ENCODE results near the gene IKZF5.

DNA sequence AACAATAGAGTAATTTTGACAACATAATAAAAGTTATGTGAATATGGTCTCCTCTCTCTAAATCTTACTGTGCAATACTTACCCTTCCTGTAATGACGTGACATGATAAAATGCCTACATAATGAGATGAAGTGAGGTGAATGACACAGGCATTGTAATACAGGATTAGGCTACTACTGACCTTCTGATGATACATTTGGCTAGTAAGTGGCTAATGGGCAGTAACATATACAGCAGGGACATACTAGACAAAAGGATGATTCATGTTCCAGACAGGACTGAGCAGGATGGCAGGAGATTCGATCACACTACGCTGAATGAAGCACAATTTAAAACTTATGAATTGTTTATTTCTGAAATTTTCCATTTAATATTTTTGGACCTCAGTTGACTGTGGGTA is 59.3 kb downstream of the IKZF5 start:
- TF ChIP-seq CTCF (conservative IDR thresholded peaks at IDR 0.05; ENCODE audit: low read length) (no peak), EZH2phosphoT487 (IDR thresholded peaks at IDR 0.05; ENCODE audit: borderline replicate concordance, low read depth, low read length) (no peak)

All from OCI-LY7 (cell line).